Natural killer cell (primary cell): ENCODE measurements around the gene ATL1. TPM values are rescaled to one million over a fixed set of nuclear protein-coding genes. Genes with fewer than 3 reads are reported as not detected.

Source experiments
- ATAC-seq, 3 donors: fragments of 150-1000 bp in 2 of 3; fragments of 200-7000 bp in 1 of 3; cut with Tn5 transposase; 1 replicate in 1 of 3; 2 replicates in 2 of 3; pipeline ENCODE4 v1.10.0; 2021; ENCODE audit warnings: mild to moderate bottlenecking in 2 of 3, moderate library complexity in 2 of 3
- DNase-seq, 2 donors: peaks; one replicate each; pipeline versions ENCODE4 v3.0.0 to v3.0.0-alpha.2; 2013 to 2021; ENCODE audit warnings: mixed read lengths in 1 of 2
- H3K27ac ChIP-seq: one replicate; pipeline ENCODE4 v1.5.1; 2013; ENCODE audit warnings: mild to moderate bottlenecking, low read length
- H3K27me3 ChIP-seq: one replicate; pipeline ENCODE4 v1.6.1; 2013; ENCODE audit warnings: low read length; ENCODE audit not compliant: control insufficient read depth, insufficient read depth
- H3K36me3 ChIP-seq: one replicate; pipeline ENCODE4 v1.6.1; 2013; ENCODE audit warnings: low read length; ENCODE audit not compliant: control insufficient read depth, insufficient read depth
- H3K4me1 ChIP-seq: one replicate; pipeline ENCODE4 v1.6.1; 2013; ENCODE audit warnings: low read length; ENCODE audit not compliant: control insufficient read depth, insufficient read depth
- H3K4me3 ChIP-seq: one replicate; pipeline ENCODE4 v1.5.1; 2013; ENCODE audit warnings: low read length
- H3K9me3 ChIP-seq: one replicate; pipeline ENCODE4 v1.6.1; 2013; ENCODE audit warnings: low read length; ENCODE audit not compliant: control insufficient read depth, insufficient read depth
- H3K27ac Mint-ChIP-seq, 2 donors: one replicate each; pipeline ENCODE4 v1.8.0; 2022; ENCODE audit warnings: mild to moderate bottlenecking in 2 of 2, mixed read lengths in 2 of 2, moderate library complexity in 1 of 2
- H3K27me3 Mint-ChIP-seq, 2 donors: one replicate each; pipeline ENCODE4 v1.8.0; 2022; ENCODE audit warnings: low read depth in 2 of 2, mixed read lengths in 2 of 2
- H3K36me3 Mint-ChIP-seq: one replicate; pipeline ENCODE4 v1.8.0; 2022; ENCODE audit warnings: mixed read lengths
- H3K4me1 Mint-ChIP-seq, 2 donors: one replicate each; pipeline ENCODE4 v1.8.0; 2022; ENCODE audit warnings: mixed read lengths in 2 of 2
- H3K4me3 Mint-ChIP-seq: one replicate; pipeline ENCODE4 v1.8.0; 2022; ENCODE audit warnings: mild to moderate bottlenecking, moderate library complexity, mixed read lengths
- H3K9me3 Mint-ChIP-seq, 2 donors: one replicate each; pipeline ENCODE4 v1.8.0; 2022; ENCODE audit warnings: mixed read lengths in 2 of 2
- WGBS: methylation state at CpG from one replicate; pipeline ENCODE4 v1.1.7; 2013; ENCODE audit warnings: missing lambda C conversion rate; ENCODE audit not compliant: insufficient coverage; 5-methylcytosine and 5-hydroxymethylcytosine counted together
- intact Hi-C: fragments of 100-400 bp; cut with micrococcal nuclease; formaldehyde crosslinking; loops from one replicate; pipeline ENCODE4 v1.14.2; 2022
- total RNA-seq, 4 donors: library from RNA; stranded (reverse); fragments of 120-200 nt in 1 of 4; gene quantifications; one replicate each; pipeline versions ENCODE4 v1.2.3 to v1.2.4, GENCODE V29; 2013 to 2022
- TF ChIP-seq, protein P1 (sequence below): fragments of 200-600 bp; IDR thresholded peaks from one replicate; pipeline ENCODE4 v1.8.0; 2022; ENCODE audit warnings: antibody characterized with exemption

ATL1 gene
- total RNA-seq, 3 donors from 2014 or later (not counting 1 experiment from before 2014, with no cell fraction given), result 1.6 to 3.8 (median 2.4) TPM

DNA sequence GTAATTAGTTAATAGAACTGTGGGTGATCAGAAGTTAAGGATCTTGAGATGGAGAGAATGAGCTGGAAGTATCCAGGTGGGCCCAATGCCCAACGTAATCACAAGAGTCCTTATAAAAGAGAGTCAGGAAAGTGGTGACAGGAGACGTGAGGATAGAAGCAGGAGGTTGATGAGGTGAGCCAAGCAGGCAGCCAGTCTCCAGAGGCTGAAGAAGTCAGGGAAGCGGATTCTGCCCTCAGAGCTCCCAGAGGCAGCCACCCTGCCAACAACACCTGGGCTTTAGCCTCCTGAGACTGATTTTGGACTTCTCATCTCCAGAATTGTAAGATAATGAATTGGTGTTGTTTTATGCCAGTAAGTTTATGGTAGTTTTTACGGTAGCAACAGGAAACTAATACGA lies 118.2 kb downstream of the ATL1 start:
- H3K27me3 Mint-ChIP-seq, result peaks cover 8 to 36% of the 10 kb centered on the region in 2 donors

DNA sequence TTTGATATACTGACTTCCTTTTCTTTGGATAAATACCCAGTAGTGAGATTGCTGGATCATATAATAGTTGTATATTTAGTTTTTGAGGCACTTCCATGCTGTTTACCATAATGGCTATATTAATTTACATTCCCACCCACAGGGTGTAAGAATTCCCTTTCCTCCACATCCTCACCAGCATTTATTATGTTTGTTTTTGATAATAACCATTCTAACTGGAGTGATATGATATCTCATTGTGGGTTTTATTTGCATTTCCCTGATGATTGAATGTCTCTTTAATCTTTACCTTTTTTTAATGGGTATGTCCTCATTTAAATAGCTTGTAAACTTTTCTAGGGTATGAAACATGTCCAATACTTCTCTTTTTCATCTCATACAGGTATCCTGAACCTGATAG lies 119.7 kb downstream of the ATL1 start:
- no peak overlapping the region for H3K27ac Mint-ChIP-seq
- ATAC-seq, result no peak
- no peaks in the 10 kb centered on the region for H3K4me1 ChIP-seq
- H3K27me3 Mint-ChIP-seq, result peaks cover 12 to 36% of the 10 kb centered on the region in 2 donors
- DNase-seq, result no peak
- no peaks in the 10 kb centered on the region for H3K9me3 ChIP-seq
- intact Hi-C loops, result no loop called here
- no peak overlapping the region for H3K4me3 ChIP-seq
- no peaks in the 10 kb centered on the region for H3K27me3 ChIP-seq
- TF ChIP-seq, protein P1, sequence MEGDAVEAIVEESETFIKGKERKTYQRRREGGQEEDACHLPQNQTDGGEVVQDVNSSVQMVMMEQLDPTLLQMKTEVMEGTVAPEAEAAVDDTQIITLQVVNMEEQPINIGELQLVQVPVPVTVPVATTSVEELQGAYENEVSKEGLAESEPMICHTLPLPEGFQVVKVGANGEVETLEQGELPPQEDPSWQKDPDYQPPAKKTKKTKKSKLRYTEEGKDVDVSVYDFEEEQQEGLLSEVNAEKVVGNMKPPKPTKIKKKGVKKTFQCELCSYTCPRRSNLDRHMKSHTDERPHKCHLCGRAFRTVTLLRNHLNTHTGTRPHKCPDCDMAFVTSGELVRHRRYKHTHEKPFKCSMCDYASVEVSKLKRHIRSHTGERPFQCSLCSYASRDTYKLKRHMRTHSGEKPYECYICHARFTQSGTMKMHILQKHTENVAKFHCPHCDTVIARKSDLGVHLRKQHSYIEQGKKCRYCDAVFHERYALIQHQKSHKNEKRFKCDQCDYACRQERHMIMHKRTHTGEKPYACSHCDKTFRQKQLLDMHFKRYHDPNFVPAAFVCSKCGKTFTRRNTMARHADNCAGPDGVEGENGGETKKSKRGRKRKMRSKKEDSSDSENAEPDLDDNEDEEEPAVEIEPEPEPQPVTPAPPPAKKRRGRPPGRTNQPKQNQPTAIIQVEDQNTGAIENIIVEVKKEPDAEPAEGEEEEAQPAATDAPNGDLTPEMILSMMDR, result no peak
- H3K4me1 Mint-ChIP-seq, result no peaks in the 10 kb centered on the region
- no peaks in the 10 kb centered on the region for H3K36me3 ChIP-seq
- H3K36me3 Mint-ChIP-seq, result no peaks in the 10 kb centered on the region
- H3K4me3 Mint-ChIP-seq, result no peak overlapping the region
- H3K9me3 Mint-ChIP-seq, result no peaks in the 10 kb centered on the region
- no peak overlapping the region for H3K27ac ChIP-seq

More for the DNA sequence above, 118.2 kb downstream of the ATL1 start:
- H3K27ac ChIP-seq, result no peak overlapping the region
- no peaks in the 10 kb centered on the region for H3K4me1 Mint-ChIP-seq
- no peaks in the 10 kb centered on the region for H3K9me3 ChIP-seq
- TF ChIP-seq, protein P1, result no peak
- no peaks in the 10 kb centered on the region for H3K4me1 ChIP-seq
- no peak overlapping the region for H3K4me3 Mint-ChIP-seq
- no peak for DNase-seq
- intact Hi-C loops, result no loop called here
- no peak overlapping the region for H3K27ac Mint-ChIP-seq
- H3K4me3 ChIP-seq, result no peak overlapping the region
- H3K27me3 ChIP-seq, result no peaks in the 10 kb centered on the region
- H3K9me3 Mint-ChIP-seq, result no peaks in the 10 kb centered on the region
- H3K36me3 Mint-ChIP-seq, result no peaks in the 10 kb centered on the region
- ATAC-seq, result no peak
- H3K36me3 ChIP-seq, result no peaks in the 10 kb centered on the region
- 90% methylated on average over 4 of the region's 5 CpGs for WGBS

Other genes with a start within 250 kb of the ATL1 start
- 1 to 10 TPM; 4.2 to 5.6 (median 5.4) TPM for gene L2HGDH, start 247.9 kb upstream of the ATL1 start, total RNA-seq
- gene DMAC2L, start 247.8 kb upstream of the ATL1 start, total RNA-seq, result 10 to 100 TPM; 24.7 to 28.7 (median 25.0) TPM
- 10 to 100 TPM; 12.4 to 16.7 (median 15.4) TPM for gene CDKL1, start 163.3 kb upstream of the ATL1 start, total RNA-seq
- 10 to 100 TPM; 63.3 to 74.6 (median 65.9) TPM for gene MAP4K5, start 27.6 kb upstream of the ATL1 start, total RNA-seq
- gene SAV1, start 108.2 kb downstream of the ATL1 start, total RNA-seq, result 1 to 10 TPM; 3.0 to 6.6 (median 6.6) TPM